ENCODE data around the gene RFLNA.
A peak's percentile ranks its signal among the peaks of the same experiment; 100 is the strongest.
"Not testable (repeated sequence)": the region's sequence is repeated elsewhere in the genome, so short reads cannot be mapped to it uniquely, and the experiment has no call there.

RFLNA gene

GRCh38 chr12:124282287-124282686 is 12.6 kb upstream of the RFLNA start:
- DNase-seq (ENCODE audit: low spot score) = no peak

GRCh38 chr12:124283326-124283725 is 11.6 kb upstream of the RFLNA start:
- DNase-seq (ENCODE audit: low spot score) = no peak

GRCh38 chr12:124284368-124284767 is 10.5 kb upstream of the RFLNA start:
- no peak for DNase-seq (ENCODE audit: low spot score)

GRCh38 chr12:124286414-124286813 is 8.5 kb upstream of the RFLNA start:
- no peak for DNase-seq (ENCODE audit: low spot score)

GRCh38 chr12:124286971-124287370 is 7.9 kb upstream of the RFLNA start:
- DNase-seq (ENCODE audit: low spot score) = no peak

- DNase-seq (ENCODE audit: low spot score) = peak; percentile 86
Observed at GRCh38 chr12:124289634-124290600, 5.0 kb upstream of the RFLNA start.

- DNase-seq (ENCODE audit: low spot score) = no peak
Observed at GRCh38 chr12:124292385-124292784, 2.5 kb upstream of the RFLNA start.

- DNase-seq (ENCODE audit: low spot score) = no peak
Observed at GRCh38 chr12:124293286-124294003, 1.4 kb upstream of the RFLNA start.

GRCh38 chr12:124295431-124296058 is 652 bp downstream of the RFLNA start:
- DNase-seq (ENCODE audit: low spot score) = no peak

GRCh38 chr12:124296295-124296915 is 1.5 kb downstream of the RFLNA start:
- DNase-seq (ENCODE audit: low spot score) = no peak

- DNase-seq (ENCODE audit: low spot score) = no peak
Observed at GRCh38 chr12:124296916-124297351, 2.0 kb downstream of the RFLNA start.

- DNase-seq (ENCODE audit: low spot score) = no peak
Observed at GRCh38 chr12:124297389-124297788, 2.5 kb downstream of the RFLNA start.

- DNase-seq (ENCODE audit: low spot score) = no peak
Observed at GRCh38 chr12:124297856-124298255, 3.0 kb downstream of the RFLNA start.

GRCh38 chr12:124298685-124299410 is 4.0 kb downstream of the RFLNA start:
- no peak for DNase-seq (ENCODE audit: low spot score)

- no peak for DNase-seq (ENCODE audit: low spot score)
Observed at GRCh38 chr12:124299628-124300388, 4.9 kb downstream of the RFLNA start.

GRCh38 chr12:124300657-124301056 is 5.8 kb downstream of the RFLNA start:
- DNase-seq (ENCODE audit: low spot score) = not testable (repeated sequence)

GRCh38 chr12:124301084-124301654 is 6.3 kb downstream of the RFLNA start:
- DNase-seq (ENCODE audit: low spot score) = no peak

GRCh38 chr12:124302241-124302806 is 7.4 kb downstream of the RFLNA start:
- DNase-seq (ENCODE audit: low spot score) = no peak

GRCh38 chr12:124302807-124303578 is 8.1 kb downstream of the RFLNA start:
- DNase-seq (ENCODE audit: low spot score) = no peak
